ENCODE data around the gene CYBRD1. TPM values are rescaled to one million over a fixed set of nuclear protein-coding genes. Genes with fewer than 3 reads are reported as not detected.
"Not testable (repeated sequence)": the region's sequence is repeated elsewhere in the genome, so short reads cannot be mapped to it uniquely, and the experiment has no call there.

CYBRD1 gene
- total and polyA plus RNA-seq, 5 donors = 88.3 to 138 (median 118) TPM

GRCh38 chr2:171531291-171531690, 9.0 kb downstream of the CYBRD1 start:
- intact Hi-C loops (cut with DNase I) = no loop called here
- peaks cover 2% of the 10 kb centered on the region for H3K4me1 ChIP-seq (ENCODE audit: control insufficient read depth, insufficient read depth, low read length)
- DNase-seq = peak in 2 of 3 donors; percentile 40 to 66
- H3K27ac ChIP-seq (ENCODE audit: low read length) = no peak overlapping the region
- no peak overlapping the region for H3K4me3 ChIP-seq (ENCODE audit: low read length)
- no peaks in the 10 kb centered on the region for H3K9me3 ChIP-seq (ENCODE audit: control insufficient read depth, low read length)
- ATAC-seq = peak; percentile 72 to 81
- WGBS = 44% methylated on average over 7 of the region's 7 CpGs
- H3K27me3 ChIP-seq (ENCODE audit: control insufficient read depth, insufficient read depth) = no peaks in the 10 kb centered on the region

- H3K4me3 ChIP-seq (ENCODE audit: low read length) = no peak overlapping the region
- 36% methylated on average over 3 of the region's 3 CpGs for WGBS
- peaks cover 2% of the 10 kb centered on the region for H3K4me1 ChIP-seq (ENCODE audit: control insufficient read depth, insufficient read depth, low read length)
- H3K27ac ChIP-seq (ENCODE audit: low read length) = no peak overlapping the region
- ATAC-seq = no peak
- no peaks in the 10 kb centered on the region for H3K9me3 ChIP-seq (ENCODE audit: control insufficient read depth, low read length)
- intact Hi-C loops (cut with DNase I) = no loop called here
- DNase-seq = no peak
- no peaks in the 10 kb centered on the region for H3K27me3 ChIP-seq (ENCODE audit: control insufficient read depth, insufficient read depth)
Observed at GRCh38 chr2:171531836-171532450, 9.7 kb downstream of the CYBRD1 start.

DNA sequence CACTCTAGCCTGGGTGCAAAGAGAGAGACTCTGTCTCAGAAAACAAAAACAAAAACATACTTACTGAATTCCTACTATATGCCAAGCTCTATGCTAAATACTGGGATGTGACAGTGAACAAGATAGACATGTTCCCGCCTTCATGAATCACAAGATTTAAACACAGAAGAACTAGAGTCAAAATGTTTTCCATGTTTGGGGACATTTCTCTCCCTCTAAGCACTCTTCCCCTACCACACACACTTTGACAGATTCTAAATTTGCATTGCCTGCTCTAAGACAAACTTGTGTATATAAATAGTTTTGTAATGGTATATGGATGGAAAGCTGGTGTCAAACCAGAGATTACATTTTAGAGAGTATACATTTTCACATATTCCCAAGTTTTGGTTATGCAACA, 11.1 kb downstream of the CYBRD1 start:
- Histone ChIP-seq H3K9me3 (ENCODE audit: control insufficient read depth, low read length) (no peaks in the 10 kb centered on the region), H3K27ac (ENCODE audit: low read length) (no peak overlapping the region), H3K4me1 (ENCODE audit: control insufficient read depth, insufficient read depth, low read length) (peaks cover 2% of the 10 kb centered on the region), H3K27me3 (ENCODE audit: control insufficient read depth, insufficient read depth) (no peaks in the 10 kb centered on the region), H3K4me3 (ENCODE audit: low read length) (no peak overlapping the region)
- intact Hi-C loops (cut with DNase I) = no loop called here
- WGBS = 93% methylated on average over 1 of the region's 1 CpG
- ATAC-seq (no peak), DNase-seq (no peak)

DNA sequence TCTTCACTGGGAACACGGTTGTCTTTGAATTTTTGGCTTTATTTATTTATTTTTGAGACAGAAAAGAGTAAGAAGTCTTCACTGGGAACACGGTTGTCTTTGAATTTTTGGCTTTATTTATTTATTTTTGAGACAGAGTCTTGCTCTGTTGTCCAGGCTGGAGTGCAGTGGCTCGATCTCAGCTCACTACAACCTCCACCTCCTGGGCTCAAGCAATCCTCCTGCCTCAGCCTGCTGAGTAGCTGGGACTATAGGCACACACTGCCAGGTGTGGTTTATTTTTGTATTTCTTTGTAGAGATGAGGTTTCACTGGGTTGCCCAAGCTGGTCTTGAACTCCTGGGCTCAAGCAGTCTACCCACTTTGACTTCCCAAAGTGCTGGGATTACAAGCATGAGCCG, 13.3 kb downstream of the CYBRD1 start:
- DNase-seq; H3K27ac ChIP-seq (ENCODE audit: low read length); H3K4me1 ChIP-seq (ENCODE audit: control insufficient read depth, insufficient read depth, low read length); ATAC-seq; H3K4me3 ChIP-seq (ENCODE audit: low read length); H3K27me3 ChIP-seq (ENCODE audit: control insufficient read depth, insufficient read depth); H3K9me3 ChIP-seq (ENCODE audit: control insufficient read depth, low read length); intact Hi-C loops (cut with DNase I): not testable (repeated sequence)
- 93% methylated on average over 4 of the region's 4 CpGs for WGBS

GRCh38 chr2:171540437-171540836, 18.2 kb downstream of the CYBRD1 start:
- no peaks in the 10 kb centered on the region for H3K9me3 ChIP-seq (ENCODE audit: control insufficient read depth, low read length)
- intact Hi-C loops (cut with DNase I) = no loop called here
- H3K4me3 ChIP-seq (ENCODE audit: low read length) = no peak overlapping the region
- no peak for ATAC-seq
- no peaks in the 10 kb centered on the region for H3K27me3 ChIP-seq (ENCODE audit: control insufficient read depth, insufficient read depth)
- DNase-seq = no peak
- no peaks in the 10 kb centered on the region for H3K4me1 ChIP-seq (ENCODE audit: control insufficient read depth, insufficient read depth, low read length)
- no peak overlapping the region for H3K27ac ChIP-seq (ENCODE audit: low read length)
- 94% methylated on average over 4 of the region's 4 CpGs for WGBS

GRCh38 chr2:171541202-171541887, 19.1 kb downstream of the CYBRD1 start:
- ATAC-seq (no peak), DNase-seq (no peak)
- no peaks in the 10 kb centered on the region for H3K4me1 ChIP-seq (ENCODE audit: control insufficient read depth, insufficient read depth, low read length)
- H3K27ac ChIP-seq (ENCODE audit: low read length) = no peak overlapping the region
- no peaks in the 10 kb centered on the region for H3K27me3 ChIP-seq (ENCODE audit: control insufficient read depth, insufficient read depth)
- 88% methylated on average over 6 of the region's 6 CpGs for WGBS
- intact Hi-C loops (cut with DNase I) = no loop called here
- no peaks in the 10 kb centered on the region for H3K9me3 ChIP-seq (ENCODE audit: control insufficient read depth, low read length)
- no peak overlapping the region for H3K4me3 ChIP-seq (ENCODE audit: low read length)

DNA sequence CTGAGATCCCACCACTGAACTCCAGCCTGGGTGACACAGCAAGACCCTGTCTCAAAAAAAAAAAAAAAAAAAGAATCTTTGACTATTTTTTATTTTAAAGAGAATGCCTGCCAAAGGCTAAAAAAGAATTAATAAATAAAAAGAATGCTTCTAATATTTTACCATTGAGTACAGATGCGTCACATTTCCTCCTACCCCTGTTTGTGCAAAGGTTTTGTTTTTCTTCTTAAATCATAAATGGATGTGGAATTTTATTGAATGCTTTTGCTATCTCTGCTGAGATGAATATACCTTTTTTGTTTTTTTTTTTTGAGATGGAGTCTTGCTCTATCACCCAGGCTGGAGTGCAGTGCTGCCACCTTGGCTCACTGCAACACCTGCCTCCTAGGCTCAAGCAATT, 22.8 kb downstream of the CYBRD1 start:
- Histone ChIP-seq H3K4me1 (ENCODE audit: control insufficient read depth, insufficient read depth, low read length) (peaks cover 2% of the 10 kb centered on the region), H3K27me3 (ENCODE audit: control insufficient read depth, insufficient read depth) (no peaks in the 10 kb centered on the region), H3K27ac (ENCODE audit: low read length) (no peak overlapping the region), H3K9me3 (ENCODE audit: control insufficient read depth, low read length) (no peaks in the 10 kb centered on the region), H3K4me3 (ENCODE audit: low read length) (no peak overlapping the region)
- ATAC-seq (no peak), DNase-seq (no peak)
- WGBS = 96% methylated on average over 1 of the region's 1 CpG
- intact Hi-C loops (cut with DNase I) = no loop called here

GRCh38 chr2:171547256-171547655, 25.0 kb downstream of the CYBRD1 start:
- no peak overlapping the region for H3K27ac ChIP-seq (ENCODE audit: low read length)
- no peaks in the 10 kb centered on the region for H3K9me3 ChIP-seq (ENCODE audit: control insufficient read depth, low read length)
- H3K4me1 ChIP-seq (ENCODE audit: control insufficient read depth, insufficient read depth, low read length) = peaks cover 2% of the 10 kb centered on the region
- no peak overlapping the region for H3K4me3 ChIP-seq (ENCODE audit: low read length)
- ATAC-seq (no peak), DNase-seq (no peak)
- intact Hi-C loops (cut with DNase I) = no loop called here
- no peaks in the 10 kb centered on the region for H3K27me3 ChIP-seq (ENCODE audit: control insufficient read depth, insufficient read depth)

DNA sequence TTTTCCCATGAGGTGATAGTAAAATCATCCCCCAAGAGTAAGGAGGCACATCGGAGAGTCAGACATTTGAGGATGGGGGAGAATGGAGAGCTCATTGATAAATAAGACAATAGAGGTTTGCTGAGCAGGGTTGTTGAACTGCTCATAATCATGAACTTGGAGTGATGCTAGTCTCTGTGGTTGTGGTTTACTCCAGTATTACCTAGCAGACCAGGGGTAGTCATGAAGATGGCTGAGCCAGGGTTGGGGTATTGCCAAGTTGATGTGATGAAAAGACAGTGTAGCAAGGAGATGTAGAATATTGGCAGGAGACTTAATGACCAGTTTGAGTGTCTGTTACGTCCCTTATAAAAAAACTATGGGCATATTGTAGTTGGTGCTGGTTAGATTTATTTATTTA, 25.4 kb downstream of the CYBRD1 start:
- no peak overlapping the region for H3K27ac ChIP-seq (ENCODE audit: low read length)
- ATAC-seq = no peak
- 85% methylated on average over 2 of the region's 2 CpGs for WGBS

GRCh38 chr2:171550613-171551012, 28.3 kb downstream of the CYBRD1 start:
- no peak overlapping the region for H3K27ac ChIP-seq (ENCODE audit: low read length)
- ATAC-seq = no peak
- H3K4me3 ChIP-seq (ENCODE audit: low read length) = no peak overlapping the region
- intact Hi-C loops (cut with DNase I) = no loop called here
- peaks cover 3% of the 10 kb centered on the region for H3K4me1 ChIP-seq (ENCODE audit: control insufficient read depth, insufficient read depth, low read length)
- no peak for DNase-seq
- no peaks in the 10 kb centered on the region for H3K9me3 ChIP-seq (ENCODE audit: control insufficient read depth, low read length)
- H3K27me3 ChIP-seq (ENCODE audit: control insufficient read depth, insufficient read depth) = no peaks in the 10 kb centered on the region

More for the DNA sequence above, 25.4 kb downstream of the CYBRD1 start:
- no peak overlapping the region for H3K4me3 ChIP-seq (ENCODE audit: low read length)
- intact Hi-C loops (cut with DNase I) = no loop called here
- no peaks in the 10 kb centered on the region for H3K9me3 ChIP-seq (ENCODE audit: control insufficient read depth, low read length)
- DNase-seq = no peak
- H3K27me3 ChIP-seq (ENCODE audit: control insufficient read depth, insufficient read depth) = no peaks in the 10 kb centered on the region
- peaks cover 2% of the 10 kb centered on the region for H3K4me1 ChIP-seq (ENCODE audit: control insufficient read depth, insufficient read depth, low read length)

DNA sequence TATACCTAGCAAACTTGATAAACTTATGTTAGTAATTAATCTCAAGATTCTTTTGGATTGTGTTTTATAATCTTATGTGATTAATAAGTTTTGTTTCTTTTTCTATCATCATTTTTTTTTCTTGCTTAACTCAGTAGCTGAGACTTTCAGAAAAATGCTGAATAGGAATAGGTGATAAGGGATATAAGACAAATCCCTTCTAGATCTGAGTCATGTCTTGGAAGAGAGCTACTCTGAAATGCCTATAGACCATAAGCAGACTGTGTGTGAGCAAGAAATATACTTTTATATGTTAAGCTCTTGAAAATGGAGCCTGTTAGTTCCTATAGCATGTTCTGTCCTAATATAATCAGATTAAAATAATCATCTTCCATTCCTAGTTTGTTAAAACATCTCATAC, 29.6 kb downstream of the CYBRD1 start:
- ATAC-seq (no peak), DNase-seq (no peak)
- H3K4me3 ChIP-seq (ENCODE audit: low read length) = no peak overlapping the region
- H3K4me1 ChIP-seq (ENCODE audit: control insufficient read depth, insufficient read depth, low read length) = peaks cover 3% of the 10 kb centered on the region
- no peaks in the 10 kb centered on the region for H3K27me3 ChIP-seq (ENCODE audit: control insufficient read depth, insufficient read depth)
- intact Hi-C loops (cut with DNase I) = no loop called here
- no peak overlapping the region for H3K27ac ChIP-seq (ENCODE audit: low read length)
- no peaks in the 10 kb centered on the region for H3K9me3 ChIP-seq (ENCODE audit: control insufficient read depth, low read length)

DNA sequence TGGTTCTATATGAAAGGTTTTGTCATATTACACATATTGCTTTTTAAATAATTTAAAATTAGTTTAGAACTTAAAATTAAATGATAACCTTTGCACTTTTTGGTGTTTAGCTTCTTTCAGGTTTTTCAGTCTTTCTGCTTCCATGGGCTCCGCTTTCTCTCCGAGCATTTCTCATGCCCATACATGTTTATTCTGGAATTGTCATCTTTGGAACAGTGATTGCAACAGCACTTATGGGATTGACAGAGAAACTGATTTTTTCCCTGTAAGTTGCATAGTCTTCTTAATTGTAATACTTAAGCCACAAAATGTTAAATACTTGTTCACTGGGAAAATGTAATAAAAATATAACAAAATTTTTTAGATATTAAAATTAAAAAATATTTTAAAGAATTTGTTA, 31.0 kb downstream of the CYBRD1 start:
- no peak for DNase-seq
- Histone ChIP-seq H3K4me3 (ENCODE audit: low read length) (no peak overlapping the region), H3K27ac (ENCODE audit: low read length) (no peak overlapping the region), H3K9me3 (ENCODE audit: control insufficient read depth, low read length) (no peaks in the 10 kb centered on the region), H3K27me3 (ENCODE audit: control insufficient read depth, insufficient read depth) (no peaks in the 10 kb centered on the region), H3K4me1 (ENCODE audit: control insufficient read depth, insufficient read depth, low read length) (peaks cover 1% of the 10 kb centered on the region)
- intact Hi-C loops (cut with DNase I) = no loop called here
- WGBS = 93% methylated on average over 2 of the region's 2 CpGs
- ATAC-seq = no peak

All from right cardiac atrium (tissue), 5 donors.